HG03439 (cell line): ENCODE measurements around the gene DIP2C.
"Not testable (repeated sequence)": the region's sequence is repeated elsewhere in the genome, so short reads cannot be mapped to it uniquely, and the experiment has no call there.

ENCODE experiments used
- ATAC-seq: cut with Tn5 transposase; IDR thresholded peaks from one replicate; pipeline ENCODE4 v1.9.1; 2021; ENCODE audit warnings: mild to moderate bottlenecking, moderate library complexity; ENCODE audit not compliant: unreplicated experiment

DIP2C gene

GRCh38 chr10:474946-475345 is 214.5 kb downstream of the DIP2C start:
- no peak for ATAC-seq

GRCh38 chr10:474406-474805 is 215.1 kb downstream of the DIP2C start:
- ATAC-seq = no peak

GRCh38 chr10:472241-472910 is 217.1 kb downstream of the DIP2C start:
- ATAC-seq = no peak

- no peak for ATAC-seq
These were observed 219.0 kb downstream of the DIP2C start for GRCh38 chr10:470339-471003.

- ATAC-seq = no peak
These were observed 219.5 kb downstream of the DIP2C start for GRCh38 chr10:469947-470338.

- no peak for ATAC-seq
These were observed 229.7 kb downstream of the DIP2C start for GRCh38 chr10:459743-460142.

GRCh38 chr10:458421-458851 is 231.0 kb downstream of the DIP2C start:
- ATAC-seq = no peak

- no peak for ATAC-seq
These were observed 233.0 kb downstream of the DIP2C start for GRCh38 chr10:456486-456885.

GRCh38 chr10:454860-455259 is 234.6 kb downstream of the DIP2C start:
- ATAC-seq = no peak

GRCh38 chr10:453647-454046 is 235.8 kb downstream of the DIP2C start:
- ATAC-seq = no peak

GRCh38 chr10:452512-453426 is 236.7 kb downstream of the DIP2C start:
- no peak for ATAC-seq

GRCh38 chr10:451856-452255 is 237.6 kb downstream of the DIP2C start:
- ATAC-seq = no peak

GRCh38 chr10:451021-451471 is 238.4 kb downstream of the DIP2C start:
- peak; percentile 75 for ATAC-seq

GRCh38 chr10:450463-450862 is 239.0 kb downstream of the DIP2C start:
- ATAC-seq = no peak

- not testable (repeated sequence) for ATAC-seq
These were observed 240.1 kb downstream of the DIP2C start for GRCh38 chr10:449331-449730.

- no peak for ATAC-seq
These were observed 246.0 kb downstream of the DIP2C start for GRCh38 chr10:443459-443858.

- ATAC-seq = no peak
These were observed 247.3 kb downstream of the DIP2C start for GRCh38 chr10:442209-442608.

- no peak for ATAC-seq
These were observed 247.8 kb downstream of the DIP2C start for GRCh38 chr10:441659-442058.

- ATAC-seq = no peak
These were observed 249.3 kb downstream of the DIP2C start for GRCh38 chr10:440127-440526.

GRCh38 chr10:437698-438490 is 251.6 kb downstream of the DIP2C start:
- no peak for ATAC-seq
